ENCODE measurements around the gene SYTL1.

DNA sequence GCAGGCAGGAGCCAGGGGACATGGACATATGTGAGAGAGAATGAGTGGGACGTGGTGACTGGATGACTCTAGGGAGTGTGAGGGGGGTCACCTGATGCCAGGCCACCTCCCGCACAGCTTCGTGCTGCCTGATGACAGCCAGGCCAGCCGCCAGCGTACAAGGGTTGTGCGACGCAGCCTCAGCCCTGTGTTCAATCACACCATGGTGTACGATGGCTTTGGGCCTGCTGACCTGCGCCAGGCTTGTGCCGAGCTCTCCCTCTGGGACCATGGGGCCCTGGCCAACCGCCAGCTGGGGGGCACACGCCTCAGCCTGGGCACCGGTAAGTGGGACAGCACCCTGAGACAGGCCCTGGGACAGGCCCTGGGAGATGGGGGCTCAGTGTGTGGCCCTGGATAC lies 11.3 kb downstream of the SYTL1 start:
- TF ChIP-seq, protein P1, sequence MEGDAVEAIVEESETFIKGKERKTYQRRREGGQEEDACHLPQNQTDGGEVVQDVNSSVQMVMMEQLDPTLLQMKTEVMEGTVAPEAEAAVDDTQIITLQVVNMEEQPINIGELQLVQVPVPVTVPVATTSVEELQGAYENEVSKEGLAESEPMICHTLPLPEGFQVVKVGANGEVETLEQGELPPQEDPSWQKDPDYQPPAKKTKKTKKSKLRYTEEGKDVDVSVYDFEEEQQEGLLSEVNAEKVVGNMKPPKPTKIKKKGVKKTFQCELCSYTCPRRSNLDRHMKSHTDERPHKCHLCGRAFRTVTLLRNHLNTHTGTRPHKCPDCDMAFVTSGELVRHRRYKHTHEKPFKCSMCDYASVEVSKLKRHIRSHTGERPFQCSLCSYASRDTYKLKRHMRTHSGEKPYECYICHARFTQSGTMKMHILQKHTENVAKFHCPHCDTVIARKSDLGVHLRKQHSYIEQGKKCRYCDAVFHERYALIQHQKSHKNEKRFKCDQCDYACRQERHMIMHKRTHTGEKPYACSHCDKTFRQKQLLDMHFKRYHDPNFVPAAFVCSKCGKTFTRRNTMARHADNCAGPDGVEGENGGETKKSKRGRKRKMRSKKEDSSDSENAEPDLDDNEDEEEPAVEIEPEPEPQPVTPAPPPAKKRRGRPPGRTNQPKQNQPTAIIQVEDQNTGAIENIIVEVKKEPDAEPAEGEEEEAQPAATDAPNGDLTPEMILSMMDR (IDR thresholded peaks at IDR 0.05) = no peak
- TF ChIP-seq POLR2A (IDR thresholded peaks at IDR 0.05) = no peak
- no peak for TF ChIP-seq POLR2AphosphoS5 (IDR thresholded peaks at IDR 0.05; ENCODE audit: insufficient read depth in 1 of 2, low read depth in 1 of 2)
